AML-193 (cell line): ENCODE results near the gene ATXN3.

Experiments
- DNase-seq, 2 experiments: peaks; one replicate each; lab custom pipeline; 2025; lab: John Stamatoyannopoulos, UW

Gene ATXN3

GRCh38 chr14:92106143-92106926 is at the start of gene ATXN3:
Gene ATXN3, minus strand, starts transcription at chr14:92106582. Its CDS starts 30 bp downstream, at chr14:92106552.
- peak; percentile 91 to 93 for DNase-seq

- DNase-seq = no peak
Observed at GRCh38 chr14:92154283-92154942, 48.0 kb upstream of the ATXN3 start.

- no peak for DNase-seq
Observed at GRCh38 chr14:92153581-92153980, 47.2 kb upstream of the ATXN3 start.

- no peak for DNase-seq
Observed at GRCh38 chr14:92144708-92145107, 38.3 kb upstream of the ATXN3 start.

- DNase-seq = no peak
Observed at GRCh38 chr14:92143962-92144361, 37.6 kb upstream of the ATXN3 start.

GRCh38 chr14:92143309-92143708 is 36.9 kb upstream of the ATXN3 start:
- no peak for DNase-seq

GRCh38 chr14:92135269-92135668 is 28.9 kb upstream of the ATXN3 start:
- peak; percentile 23 to 43 for DNase-seq

GRCh38 chr14:92134456-92134855 is 28.1 kb upstream of the ATXN3 start:
- DNase-seq = no peak

- no peak for DNase-seq
Observed at GRCh38 chr14:92122761-92123160, 16.4 kb upstream of the ATXN3 start.

- peak; percentile 39 to 49 for DNase-seq
Observed at GRCh38 chr14:92122351-92122677, 15.9 kb upstream of the ATXN3 start.

- DNase-seq = peak; percentile 67 to 77
Observed at GRCh38 chr14:92121670-92122350, 15.4 kb upstream of the ATXN3 start, which contains the start of the genes CPSF2 and NDUFB1. Gene CPSF2, plus strand, starts transcription at chr14:92121969. Its CDS starts 9,016 bp downstream, at chr14:92130985. Gene NDUFB1, minus strand, starts transcription at chr14:92121706. Its CDS starts 4,069 bp downstream, at chr14:92117637.

- peak; percentile 12 to 13 for DNase-seq
Observed at GRCh38 chr14:92121207-92121669, 14.9 kb upstream of the ATXN3 start.

GRCh38 chr14:92109490-92109889 is 3.1 kb upstream of the ATXN3 start:
- DNase-seq = no peak

GRCh38 chr14:92108345-92109254 is 2.2 kb upstream of the ATXN3 start:
- no peak for DNase-seq

GRCh38 chr14:92105893-92106142 is 564 bp downstream of the ATXN3 start:
- DNase-seq = peak in 1 of 2 experiments; percentile 57

GRCh38 chr14:92105073-92105892 is 1.1 kb downstream of the ATXN3 start:
- DNase-seq = peak in 1 of 2 experiments; percentile 40

- DNase-seq = no peak
Observed at GRCh38 chr14:92103363-92103989, 2.9 kb downstream of the ATXN3 start.

GRCh38 chr14:92099802-92100201 is 6.6 kb downstream of the ATXN3 start:
- DNase-seq = no peak

GRCh38 chr14:92093320-92093719 is 13.1 kb downstream of the ATXN3 start:
- no peak for DNase-seq

GRCh38 chr14:92088494-92088893 is 17.9 kb downstream of the ATXN3 start:
- DNase-seq = no peak
